Common myeloid progenitor, CD34-positive (primary cell): ENCODE measurements around the gene INPP4B.

Experiments used
- CTCF ChIA-PET: fragments of 350-600 bp; sonication (Branson Sonifier 250); formaldehyde crosslinking; loops from one replicate; lab custom pipeline; 2021; ENCODE audit warnings: antibody characterized with exemption; lab: Charles Lee
- POLR2A ChIA-PET: fragments of 350-600 bp; sonication (Branson Sonifier 250); formaldehyde crosslinking; loops from one replicate; lab custom pipeline; 2021; ENCODE audit warnings: antibody characterized with exemption; lab: Charles Lee
- DNase-seq, 3 donors: peaks; one replicate each; pipeline versions ENCODE4 v3.0.0 to v3.0.0-alpha.2; 2013
- H3K27ac ChIP-seq, 2 experiments: 1 replicate in 1 of 2; 2 replicates in 1 of 2; pipeline ENCODE4 v1.7.0; 2013; ENCODE audit warnings: inconsistent platforms in 2 of 2, low read length in 2 of 2, mild to moderate bottlenecking in 2 of 2, low read depth in 1 of 2, moderate library complexity in 1 of 2; ENCODE audit not compliant: severe bottlenecking in 2 of 2, insufficient read depth in 1 of 2, poor library complexity in 1 of 2
- H3K27me3 ChIP-seq, 5 experiments: replicated peaks in 2 of 5; 1 replicate in 3 of 5; 2 replicates in 2 of 5; pipeline versions ENCODE4 v1.6.1 to v1.7.0; 2013; ENCODE audit warnings: low read length in 4 of 5, mild to moderate bottlenecking in 2 of 5, moderate library complexity in 2 of 5, inconsistent platforms in 1 of 5; ENCODE audit not compliant: insufficient read depth in 5 of 5, control insufficient read depth in 4 of 5
- H3K36me3 ChIP-seq, 4 experiments: 1 replicate in 2 of 4; 2 replicates in 2 of 4; pipeline versions ENCODE4 v1.6.1 to v1.7.0; 2013; ENCODE audit warnings: low read length in 3 of 4, control low read depth in 1 of 4, mild to moderate bottlenecking in 1 of 4; ENCODE audit not compliant: control insufficient read depth in 4 of 4, insufficient read depth in 4 of 4
- H3K4me1 ChIP-seq, 4 experiments: 1 replicate in 3 of 4; 2 replicates in 1 of 4; pipeline versions ENCODE4 v1.6.1 to v1.7.1; 2013; ENCODE audit warnings: low read length in 3 of 4, mild to moderate bottlenecking in 3 of 4, control low read depth in 1 of 4, inconsistent platforms in 1 of 4, moderate library complexity in 1 of 4; ENCODE audit not compliant: control insufficient read depth in 4 of 4, insufficient read depth in 4 of 4; ENCODE audit errors: control extremely low read depth in 1 of 4
- H3K4me3 ChIP-seq, 7 experiments: 1 replicate in 4 of 7; 2 replicates in 3 of 7; pipeline versions ENCODE4 v1.5.1 to v1.7.0; 2013; ENCODE audit warnings: mild to moderate bottlenecking in 7 of 7, low read length in 6 of 7, moderate library complexity in 6 of 7, inconsistent platforms in 2 of 7, low read depth in 2 of 7, control low read depth in 1 of 7; ENCODE audit not compliant: insufficient read depth in 4 of 7, control insufficient read depth in 1 of 7; ENCODE audit errors: extremely low read depth in 1 of 7
- H3K9me3 ChIP-seq, 5 experiments: 1 replicate in 4 of 5; 2 replicates in 1 of 5; pipeline versions ENCODE4 v1.6.1 to v1.7.1; 2013; ENCODE audit warnings: low read length in 4 of 5, mild to moderate bottlenecking in 2 of 5, inconsistent platforms in 1 of 5, low read depth in 1 of 5, moderate library complexity in 1 of 5; ENCODE audit not compliant: control insufficient read depth in 4 of 5, insufficient read depth in 2 of 5; ENCODE audit errors: control extremely low read depth in 1 of 5
- WGBS: methylation state at CpG from one replicate; pipeline ENCODE4 v1.1.5; 2013; ENCODE audit not compliant: insufficient coverage; 5-methylcytosine and 5-hydroxymethylcytosine counted together

The INPP4B gene

DNA sequence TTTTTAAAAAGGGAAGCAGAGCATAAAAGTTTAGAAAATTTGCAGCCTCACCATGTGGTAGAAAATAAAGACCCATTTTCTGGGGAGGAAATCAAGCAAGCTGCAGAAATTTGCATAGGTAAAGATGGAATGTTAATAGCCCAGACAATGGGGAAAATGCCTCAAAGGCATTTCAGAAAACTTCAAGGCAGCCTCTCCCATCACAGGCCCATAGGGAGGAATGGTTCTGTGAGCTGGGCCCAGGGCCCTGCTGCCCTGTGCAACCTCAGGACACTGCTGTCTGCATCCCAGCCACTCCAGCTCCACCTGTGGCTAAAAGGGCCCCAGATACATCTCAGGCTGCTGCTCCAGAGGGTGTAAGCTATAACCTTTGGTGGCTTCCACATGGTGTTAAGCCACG, 137.9 kb downstream of the INPP4B start:
- peaks cover 0 to 15% (median 2%) of the 10 kb centered on the region in 4 experiments for H3K36me3 ChIP-seq
- H3K9me3 ChIP-seq, result peaks cover 0 to 23% (median 8%) of the 10 kb centered on the region in 5 experiments
- peaks cover 16 to 34% (median 27%) of the 10 kb centered on the region in 4 experiments for H3K4me1 ChIP-seq
- H3K27me3 ChIP-seq, result no peaks in the 10 kb centered on the region
- no peak overlapping the region for H3K27ac ChIP-seq
- DNase-seq, result no peak
- peak overlapping the region in 1 of 7 experiments; percentile 28 for H3K4me3 ChIP-seq
- ChIA-PET CTCF (interaction anchor here (0.7 kb wide), 1 partner anchor 12 kb away, joined by 3 read pairs; no protein-coding TSS in a partner anchor), POLR2A (no interaction called here)
- WGBS, result 80% methylated on average over 1 of the region's 1 CpG

DNA sequence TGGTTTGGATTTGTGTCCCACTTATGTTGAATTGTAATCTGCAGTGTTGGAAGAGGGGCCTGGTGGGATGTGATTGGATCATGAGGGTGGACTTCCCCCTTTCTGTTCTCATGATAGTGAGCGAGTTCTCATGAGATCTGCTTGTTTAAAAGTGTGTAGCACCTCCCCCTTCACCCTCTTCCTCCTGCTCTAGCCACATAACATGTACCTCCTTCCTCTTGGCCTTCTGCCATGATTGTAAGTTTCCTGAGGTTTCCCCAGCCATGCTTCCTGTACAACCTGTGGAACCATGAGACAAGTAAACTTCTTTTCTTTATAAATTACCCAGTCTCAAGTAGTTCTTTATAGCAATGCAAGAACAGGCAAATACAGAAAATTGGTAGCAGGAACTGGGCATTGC, 138.7 kb downstream of the INPP4B start:
- Histone ChIP-seq H3K27ac (no peak overlapping the region), H3K4me1 (peaks cover 20 to 42% (median 29%) of the 10 kb centered on the region in 4 experiments), H3K36me3 (peaks cover 0 to 15% (median 2%) of the 10 kb centered on the region in 4 experiments), H3K27me3 (no peaks in the 10 kb centered on the region), H3K4me3 (no peak overlapping the region), H3K9me3 (peaks cover 0 to 23% (median 8%) of the 10 kb centered on the region in 5 experiments)
- ChIA-PET CTCF (no interaction called here), POLR2A (no interaction called here)
- DNase-seq, result peak in 2 of 3 donors; percentile 60 to 69
- no CpG with 5 or more reads among the region's 1 CpG for WGBS

DNA sequence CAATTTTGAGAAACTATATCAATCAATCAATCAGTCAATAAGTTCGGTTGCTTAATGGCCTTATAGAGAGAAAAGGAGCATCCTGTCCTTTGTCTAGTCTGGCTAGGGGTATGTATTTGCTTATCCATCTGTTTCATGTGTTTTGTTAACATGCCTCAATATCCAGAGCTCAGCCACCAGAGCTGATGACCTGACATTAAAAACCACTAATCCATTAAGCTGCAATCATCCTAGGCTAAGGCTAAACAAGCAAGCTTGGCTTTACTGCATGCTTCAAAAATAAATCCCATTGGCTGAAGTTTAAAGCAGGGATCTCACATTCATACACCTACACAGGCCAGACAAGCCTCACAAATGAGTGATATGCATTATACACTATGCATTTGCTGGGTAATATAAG, 139.7 kb downstream of the INPP4B start:
- Histone ChIP-seq H3K4me1 (peaks cover 24 to 50% (median 30%) of the 10 kb centered on the region in 4 experiments), H3K27me3 (no peaks in the 10 kb centered on the region), H3K4me3 (no peak overlapping the region), H3K27ac (no peak overlapping the region), H3K9me3 (peaks cover 0 to 23% (median 8%) of the 10 kb centered on the region in 5 experiments), H3K36me3 (peaks cover 0 to 13% (median 2%) of the 10 kb centered on the region in 4 experiments)
- DNase-seq, result no peak
- CTCF ChIA-PET, result interaction anchor here (1.5 to 1.7 kb wide), 2 partner anchors 12 to 354 kb away, joined by 4 to 5 read pairs; no protein-coding TSS in a partner anchor
- POLR2A ChIA-PET, result no interaction called here
- no CpG with 5 or more reads among the region's 1 CpG for WGBS

DNA sequence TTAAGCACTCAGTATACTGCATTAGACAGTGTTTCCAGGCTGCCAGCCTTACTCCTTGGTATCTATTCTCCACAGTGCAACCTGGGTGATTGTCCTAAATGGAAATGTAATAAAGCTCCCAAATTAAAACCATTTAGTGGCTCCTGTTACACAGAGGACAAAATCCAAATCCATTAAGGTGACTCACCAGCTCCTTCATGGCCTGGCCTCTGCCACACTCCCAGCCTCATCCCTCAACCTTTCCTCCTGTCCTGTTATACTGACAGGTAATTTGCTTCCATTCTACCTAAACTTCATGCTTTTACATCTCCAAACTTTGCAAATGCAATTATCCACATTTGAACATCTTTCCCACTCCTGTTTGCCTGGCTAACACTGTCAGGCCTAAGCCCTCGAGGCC, 140.3 kb downstream of the INPP4B start:
- no CpG with 5 or more reads among the region's 1 CpG for whole genome bisulfite sequencing
- Histone ChIP-seq H3K27me3 (no peaks in the 10 kb centered on the region), H3K27ac (peak overlapping the region in 1 of 2 experiments; percentile 82), H3K4me1 (peaks cover 24 to 55% (median 32%) of the 10 kb centered on the region in 4 experiments), H3K4me3 (no peak overlapping the region), H3K9me3 (peaks cover 0 to 23% (median 8%) of the 10 kb centered on the region in 5 experiments), H3K36me3 (peaks cover 0 to 12% (median 2%) of the 10 kb centered on the region in 4 experiments)
- ChIA-PET CTCF (interaction anchor here (0.9 to 1.7 kb wide), 3 partner anchors 12 to 353 kb away, joined by 3 to 5 read pairs (median 4); no protein-coding TSS in a partner anchor), POLR2A (no interaction called here)
- no peak for DNase-seq

DNA sequence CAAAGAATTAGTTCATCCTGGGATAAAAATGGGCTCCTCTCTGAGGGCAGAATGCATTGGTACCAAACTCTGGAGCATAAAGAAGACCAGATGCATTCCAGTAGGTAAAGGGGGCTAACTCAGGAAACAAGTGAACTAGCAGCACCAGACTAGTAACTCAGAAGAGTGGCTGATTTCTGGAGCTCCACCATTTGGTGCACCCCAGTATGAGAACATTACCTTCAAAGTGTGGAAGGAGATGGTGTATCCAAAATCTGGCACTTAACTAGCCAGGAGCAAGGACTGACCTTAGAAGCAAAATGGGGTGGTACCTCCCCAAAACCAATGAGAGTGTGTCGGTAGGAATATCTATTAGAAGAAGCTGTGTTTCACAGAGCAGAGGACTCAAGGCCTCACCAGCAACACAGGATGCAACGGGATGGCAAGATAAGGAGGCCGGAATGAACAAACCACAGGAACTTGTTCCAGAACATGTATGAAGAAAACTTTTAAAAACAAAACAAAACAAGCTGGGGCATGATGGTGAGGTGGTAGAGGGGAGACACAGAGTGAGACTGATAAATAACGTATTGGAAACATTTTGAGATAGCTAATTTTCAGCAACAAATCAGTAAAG, 142.3 kb downstream of the INPP4B start:
- 0% methylated on average over 1 of the region's 4 CpGs for WGBS
- peaks cover 30 to 70% (median 40%) of the 10 kb centered on the region in 4 experiments for H3K4me1 ChIP-seq
- peak overlapping the region in 4 of 7 experiments; percentile 13 to 66 (median 20) for H3K4me3 ChIP-seq
- peaks cover 0 to 3% (median 0%) of the 10 kb centered on the region in 4 experiments for H3K36me3 ChIP-seq
- H3K27ac ChIP-seq, result peak overlapping the region; percentile 76 to 82
- ChIA-PET POLR2A (interaction anchor here (0.6 kb wide), 1 partner anchor 809 kb away, joined by 5 read pairs; no protein-coding TSS in a partner anchor), CTCF (interaction anchor here (0.6 to 2.6 kb wide), 7 partner anchors 10 to 128 kb away, joined by 3 to 9 read pairs (median 3); no protein-coding TSS in a partner anchor)
- H3K9me3 ChIP-seq, result peaks cover 0 to 16% (median 7%) of the 10 kb centered on the region in 5 experiments
- peak; percentile 95 to 100 (median 98) for DNase-seq
- H3K27me3 ChIP-seq, result no peaks in the 10 kb centered on the region

DNA sequence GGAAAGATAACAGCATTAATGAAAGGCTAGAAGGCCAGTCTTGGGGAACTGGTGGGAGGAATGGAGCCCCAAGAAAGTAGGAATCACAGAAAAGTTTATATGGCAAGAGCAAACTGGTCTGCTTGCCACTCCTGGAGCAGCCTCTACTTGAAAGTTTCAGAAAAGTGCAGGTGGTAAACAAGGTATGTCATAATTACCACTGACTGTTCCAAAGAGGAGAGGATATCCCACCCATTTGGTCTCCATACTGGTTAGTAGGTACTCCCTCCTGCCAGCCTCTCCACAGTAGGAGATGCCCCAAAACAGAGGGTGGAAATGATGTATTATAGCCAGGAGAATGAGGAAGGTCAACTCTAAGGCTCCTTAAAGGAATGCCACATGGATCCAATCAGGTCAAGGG, 145.1 kb downstream of the INPP4B start:
- CTCF ChIA-PET, result no interaction called here
- Histone ChIP-seq H3K9me3 (peaks cover 0 to under 1% (median 0%) of the 10 kb centered on the region in 5 experiments), H3K4me3 (peak overlapping the region in 1 of 7 experiments; percentile 21), H3K36me3 (no peaks in the 10 kb centered on the region), H3K4me1 (peaks cover 36 to 91% (median 58%) of the 10 kb centered on the region in 4 experiments), H3K27me3 (no peaks in the 10 kb centered on the region), H3K27ac (peak overlapping the region in 1 of 2 experiments; percentile 21)
- no peak for DNase-seq
- POLR2A ChIA-PET, result no interaction called here

DNA sequence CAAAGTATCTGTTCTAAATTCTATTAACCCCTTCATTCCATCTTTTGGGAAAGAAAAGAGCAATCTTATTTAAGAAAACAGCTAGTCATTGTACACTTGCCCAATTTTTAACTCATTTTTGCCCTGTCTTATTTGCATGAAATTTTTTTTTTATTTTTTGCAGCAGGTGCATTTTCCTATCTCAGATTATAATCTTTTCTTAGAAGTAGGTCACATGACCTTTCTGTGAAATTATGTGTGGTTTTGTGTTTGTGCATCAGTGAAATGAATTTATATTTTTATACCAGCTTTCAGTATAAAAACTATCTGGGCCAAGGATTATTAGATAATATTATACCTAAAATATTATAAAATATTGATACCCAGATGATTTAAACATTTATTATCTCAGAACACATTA, 145.6 kb downstream of the INPP4B start:
- H3K9me3 ChIP-seq, result no peaks in the 10 kb centered on the region
- H3K27me3 ChIP-seq, result no peaks in the 10 kb centered on the region
- no peak overlapping the region for H3K27ac ChIP-seq
- DNase-seq, result peak in 1 of 3 donors; percentile 26
- ChIA-PET CTCF (no interaction called here), POLR2A (no interaction called here)
- peaks cover 36 to 91% (median 60%) of the 10 kb centered on the region in 4 experiments for H3K4me1 ChIP-seq
- no peak overlapping the region for H3K4me3 ChIP-seq
- H3K36me3 ChIP-seq, result no peaks in the 10 kb centered on the region
